H7 (cell line): ENCODE measurements around the gene RPS15. TPM values are rescaled to one million over a fixed set of nuclear protein-coding genes. Genes with fewer than 3 reads are reported as not detected.

Source experiments
- total RNA-seq: library from RNA; depleted of rRNA; stranded (reverse); fragments of >200 nt; shearing (Covaris generic); gene quantifications from 2 replicates; pipeline ENCODE4 v1.2.3, GENCODE V29; 2014; rRNA removed

The RPS15 gene
- total RNA-seq, 1 experiment from 2014 or later: 1,693 TPM

Other genes with a start within 250 kb of the RPS15 start
- gene STK11, start 232.6 kb upstream of the RPS15 start, total RNA-seq: 96.3 and 99.0 TPM in 2 replicates
- gene CBARP, start 200.4 kb upstream of the RPS15 start, total RNA-seq: 6.7 and 9.8 TPM in 2 replicates
- gene ATP5F1D, start 196.6 kb upstream of the RPS15 start, total RNA-seq: 44.7 and 53.1 TPM in 2 replicates
- 35.1 and 50.3 TPM in 2 replicates for gene MIDN, start 189.8 kb upstream of the RPS15 start, total RNA-seq
- 219 and 221 TPM in 2 replicates for gene CIRBP, start 169.1 kb upstream of the RPS15 start, total RNA-seq
- gene FAM174C, start 162.9 kb upstream of the RPS15 start, total RNA-seq: 78.0 and 83.1 TPM in 2 replicates
- gene EFNA2, start 152.5 kb upstream of the RPS15 start, total RNA-seq: 12.4 and 20.2 TPM in 2 replicates
- gene NDUFS7, start 54.5 kb upstream of the RPS15 start, total RNA-seq: 125 and 140 TPM in 2 replicates
- 12.3 and 31.6 TPM in 2 replicates for gene GAMT, start 36.9 kb upstream of the RPS15 start, total RNA-seq
- 196 and 198 TPM in 2 replicates for gene DAZAP1, start 30.8 kb upstream of the RPS15 start, total RNA-seq
- 0.11 and 0.31 TPM in 2 replicates for gene APC2, start 11.7 kb downstream of the RPS15 start, total RNA-seq
- 57.2 and 75.3 TPM in 2 replicates for gene C19orf25, start 40.8 kb downstream of the RPS15 start, total RNA-seq
- gene PCSK4, start 52.0 kb downstream of the RPS15 start, total RNA-seq: 5.5 and 9.6 TPM in 2 replicates
- 3.1 and 4.5 TPM in 2 replicates for gene REEP6, start 52.8 kb downstream of the RPS15 start, total RNA-seq
- gene ADAMTSL5, start 74.6 kb downstream of the RPS15 start, total RNA-seq: 0.21 and 0.52 TPM in 2 replicates
- 0.14 and 0.18 TPM in 2 replicates for gene PLK5, start 85.7 kb downstream of the RPS15 start, total RNA-seq
- gene MEX3D, start 129.9 kb downstream of the RPS15 start, total RNA-seq: 107 and 117 TPM in 2 replicates
- gene MBD3, start 154.5 kb downstream of the RPS15 start, total RNA-seq: 105 and 114 TPM in 2 replicates
- gene UQCR11, start 167.1 kb downstream of the RPS15 start, total RNA-seq: 103 and 111 TPM in 2 replicates
- gene TCF3, start 214.2 kb downstream of the RPS15 start, total RNA-seq: 277 and 293 TPM in 2 replicates